Uterus (tissue), 4 donors: ENCODE results near the gene SLC39A1. TPM values are rescaled to one million over a fixed set of nuclear protein-coding genes. Genes with fewer than 3 reads are reported as not detected.
"Not testable (repeated sequence)": the region's sequence is repeated elsewhere in the genome, so short reads cannot be mapped to it uniquely, and the experiment has no call there.

Experiments
- DNase-seq, 2 donors: peaks; one replicate each; pipeline ENCODE4 v3.0.0-alpha.2; 2019 to 2020
- H3K27ac ChIP-seq, 2 donors: fragments of 200-600 bp; sonication (generic); 1 replicate in 1 of 2; 2 replicates in 1 of 2; pipeline ENCODE4 v1.5.1; 2016 to 2018
- H3K27me3 ChIP-seq, 2 donors: fragments of 200-600 bp; sonication (generic); one replicate each; pipeline ENCODE4 v1.5.1; 2018 to 2019; ENCODE audit warnings: control low read depth in 1 of 2
- H3K36me3 ChIP-seq, 2 donors: fragments of 200-600 bp; sonication (generic); one replicate each; pipeline ENCODE4 v1.5.1; 2019; ENCODE audit warnings: control low read depth in 1 of 2
- H3K4me1 ChIP-seq, 2 donors: fragments of 200-600 bp; sonication (generic); one replicate each; pipeline ENCODE4 v1.5.1; 2018 to 2019; ENCODE audit warnings: control low read depth in 1 of 2
- H3K4me3 ChIP-seq, 2 donors: fragments of 200-600 bp; sonication (generic); 1 replicate in 1 of 2; 2 replicates in 1 of 2; pipeline ENCODE4 v1.5.1; 2018 to 2019; ENCODE audit warnings: mild to moderate bottlenecking in 1 of 2
- H3K9me3 ChIP-seq, 2 donors: fragments of 200-600 bp; sonication (generic); one replicate each; pipeline ENCODE4 v1.5.1; 2019; ENCODE audit warnings: control low read depth in 1 of 2
- POLR2A ChIP-seq, 2 donors: fragments of 450-650 bp; IDR thresholded peaks; one replicate each; pipeline ENCODE4 v1.6.1; 2016; ENCODE audit warnings: antibody characterized with exemption in 2 of 2, mild to moderate bottlenecking in 1 of 2, moderate library complexity in 1 of 2
- intact Hi-C: fragments of 100-400 bp; cut with DNase I; formaldehyde crosslinking; loops from one replicate; pipeline ENCODE4 v1.15.1; 2023; ENCODE audit warnings: low total_unique reads
- total RNA-seq, 4 donors: library from RNA; depleted of rRNA in 3 of 4; stranded (reverse); fragments of >200 nt in 3 of 4; gene quantifications; one replicate each; pipeline versions ENCODE4 v1.1.0 to v1.2.4, GENCODE V29; 2014 to 2023
- TF ChIP-seq, protein P1 (sequence below), 4 experiments: fragments of 200-600 bp in 2 of 4; fragments of 450-650 bp in 2 of 4; sonication (generic) in 2 of 4; IDR thresholded peaks; one replicate each; pipeline ENCODE4 v1.5.1; 2016 to 2019; ENCODE audit warnings: antibody characterized with exemption in 4 of 4, mild to moderate bottlenecking in 2 of 4, moderate library complexity in 1 of 4
- donor health status: DM: yes; HTN: yes; CAD: no.

SLC39A1 gene, protein sequence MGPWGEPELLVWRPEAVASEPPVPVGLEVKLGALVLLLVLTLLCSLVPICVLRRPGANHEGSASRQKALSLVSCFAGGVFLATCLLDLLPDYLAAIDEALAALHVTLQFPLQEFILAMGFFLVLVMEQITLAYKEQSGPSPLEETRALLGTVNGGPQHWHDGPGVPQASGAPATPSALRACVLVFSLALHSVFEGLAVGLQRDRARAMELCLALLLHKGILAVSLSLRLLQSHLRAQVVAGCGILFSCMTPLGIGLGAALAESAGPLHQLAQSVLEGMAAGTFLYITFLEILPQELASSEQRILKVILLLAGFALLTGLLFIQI
- 10 to 100 TPM; 66.3 to 96.2 (median 83.6) TPM for total RNA-seq

DNA sequence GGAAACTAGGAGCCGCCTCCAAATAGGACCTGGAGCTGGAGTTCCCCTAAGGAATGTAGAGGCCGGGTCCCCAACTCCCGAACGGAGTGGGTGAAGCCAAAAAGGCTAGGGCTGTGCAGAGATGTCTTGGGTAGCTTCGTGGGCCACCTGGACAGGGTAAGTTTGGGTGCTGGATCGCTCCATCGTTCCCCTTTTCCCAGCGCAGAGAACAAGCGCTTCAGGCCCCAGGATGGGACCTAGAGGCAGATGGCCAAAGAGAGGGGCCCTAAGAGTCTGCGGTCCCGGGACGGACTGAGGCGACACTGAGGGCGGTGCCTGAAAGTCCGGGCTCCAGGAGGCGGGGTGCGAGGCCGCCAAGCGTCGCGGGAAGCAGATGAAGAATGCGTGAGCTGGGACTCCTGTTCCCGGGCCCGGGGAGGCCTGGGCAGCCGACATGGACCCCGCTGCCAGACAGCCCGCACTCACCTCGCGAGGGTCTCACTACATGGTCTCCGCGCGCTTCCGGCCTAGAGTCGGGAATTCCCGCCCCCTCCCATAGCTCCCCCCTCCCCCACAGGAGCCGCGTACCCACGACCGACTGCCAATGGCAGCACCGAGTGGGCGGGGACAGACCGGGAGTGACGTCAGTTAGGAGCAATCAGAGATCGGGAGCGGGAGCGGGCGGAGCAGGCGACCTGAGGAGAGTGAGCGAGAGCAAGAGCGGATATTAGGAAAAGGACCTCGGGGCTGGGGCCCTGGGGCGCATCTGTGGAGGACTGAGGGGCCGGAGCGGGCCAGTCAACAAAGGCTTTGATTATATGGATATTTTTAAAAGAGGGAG, at the start of gene SLC39A1:
SLC39A1 (minus strand) TSS at position 508 of the 820 bp plus-strand sequence. CDS start 822 bp downstream, outside the sequence.
- peak; percentile 99 for DNase-seq
- Histone ChIP-seq H3K4me3 (peak within 1 kb of the TSS; percentile 68 to 86), H3K27ac (peak within 1 kb of the TSS; percentile 95 to 96), H3K4me1 (peaks cover 3 to 15% of the 10 kb centered on the region in 2 donors), H3K9me3 (no peaks in the 10 kb centered on the region), H3K27me3 (no peaks in the 10 kb centered on the region), H3K36me3 (no peaks in the 10 kb centered on the region)
- TF ChIP-seq POLR2A (IDR thresholded peaks at IDR 0.05) = peak; percentile 66 to 83
- TF ChIP-seq, protein P1, sequence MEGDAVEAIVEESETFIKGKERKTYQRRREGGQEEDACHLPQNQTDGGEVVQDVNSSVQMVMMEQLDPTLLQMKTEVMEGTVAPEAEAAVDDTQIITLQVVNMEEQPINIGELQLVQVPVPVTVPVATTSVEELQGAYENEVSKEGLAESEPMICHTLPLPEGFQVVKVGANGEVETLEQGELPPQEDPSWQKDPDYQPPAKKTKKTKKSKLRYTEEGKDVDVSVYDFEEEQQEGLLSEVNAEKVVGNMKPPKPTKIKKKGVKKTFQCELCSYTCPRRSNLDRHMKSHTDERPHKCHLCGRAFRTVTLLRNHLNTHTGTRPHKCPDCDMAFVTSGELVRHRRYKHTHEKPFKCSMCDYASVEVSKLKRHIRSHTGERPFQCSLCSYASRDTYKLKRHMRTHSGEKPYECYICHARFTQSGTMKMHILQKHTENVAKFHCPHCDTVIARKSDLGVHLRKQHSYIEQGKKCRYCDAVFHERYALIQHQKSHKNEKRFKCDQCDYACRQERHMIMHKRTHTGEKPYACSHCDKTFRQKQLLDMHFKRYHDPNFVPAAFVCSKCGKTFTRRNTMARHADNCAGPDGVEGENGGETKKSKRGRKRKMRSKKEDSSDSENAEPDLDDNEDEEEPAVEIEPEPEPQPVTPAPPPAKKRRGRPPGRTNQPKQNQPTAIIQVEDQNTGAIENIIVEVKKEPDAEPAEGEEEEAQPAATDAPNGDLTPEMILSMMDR (IDR thresholded peaks at IDR 0.05) = no peak
- intact Hi-C loops = no loop called here

DNA sequence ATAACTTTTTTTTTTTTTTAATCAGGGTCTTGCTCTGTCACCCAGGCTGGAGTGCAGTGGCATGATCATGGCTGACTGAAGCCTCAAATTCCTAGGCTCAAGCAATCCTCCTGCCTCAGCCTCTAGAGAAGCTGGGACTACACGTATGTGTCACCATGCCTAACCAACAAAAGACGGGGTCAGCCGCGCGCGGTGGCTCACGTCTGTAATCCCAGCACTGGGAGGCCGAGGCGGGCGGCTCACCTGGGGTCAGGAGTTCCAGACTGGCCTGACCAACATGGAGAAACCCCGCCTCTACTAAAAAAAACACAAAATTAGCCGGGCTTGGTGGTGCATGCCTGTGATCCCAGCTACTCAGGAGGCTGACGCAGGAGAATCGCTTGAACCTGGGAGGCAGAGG, 49.2 kb upstream of the SLC39A1 start:
- H3K4me1 ChIP-seq, H3K9me3 ChIP-seq, H3K27ac ChIP-seq, H3K4me3 ChIP-seq, H3K36me3 ChIP-seq, H3K27me3 ChIP-seq, DNase-seq, intact Hi-C loops: not testable (repeated sequence)

DNA sequence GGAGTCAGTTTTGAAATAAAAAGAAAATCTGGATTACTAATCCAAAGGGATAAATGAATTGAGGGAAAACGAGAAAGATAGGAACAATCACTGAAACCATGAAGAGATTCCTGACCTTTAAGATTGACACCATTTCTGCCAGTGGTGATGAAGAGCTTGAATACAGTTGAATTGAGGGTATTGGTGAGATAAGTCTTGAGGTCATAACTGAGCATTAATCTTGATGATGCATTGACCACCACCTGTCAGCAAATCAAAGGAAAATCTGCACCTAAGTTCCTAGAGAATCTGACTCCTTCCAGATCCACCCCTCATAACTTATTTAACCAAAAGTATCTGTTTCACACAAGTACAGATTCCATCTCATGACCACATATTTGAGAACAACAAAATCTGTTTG, 48.8 kb upstream of the SLC39A1 start:
- TF ChIP-seq, protein P1 (IDR thresholded peaks at IDR 0.05) = no peak
- TF ChIP-seq POLR2A (IDR thresholded peaks at IDR 0.05) = no peak
- Histone ChIP-seq H3K36me3 (no peaks in the 10 kb centered on the region), H3K9me3 (no peaks in the 10 kb centered on the region), H3K27me3 (no peaks in the 10 kb centered on the region), H3K4me1 (no peaks in the 10 kb centered on the region), H3K27ac (no peak overlapping the region), H3K4me3 (no peak overlapping the region)
- no peak for DNase-seq
- intact Hi-C loops = no loop called here

DNA sequence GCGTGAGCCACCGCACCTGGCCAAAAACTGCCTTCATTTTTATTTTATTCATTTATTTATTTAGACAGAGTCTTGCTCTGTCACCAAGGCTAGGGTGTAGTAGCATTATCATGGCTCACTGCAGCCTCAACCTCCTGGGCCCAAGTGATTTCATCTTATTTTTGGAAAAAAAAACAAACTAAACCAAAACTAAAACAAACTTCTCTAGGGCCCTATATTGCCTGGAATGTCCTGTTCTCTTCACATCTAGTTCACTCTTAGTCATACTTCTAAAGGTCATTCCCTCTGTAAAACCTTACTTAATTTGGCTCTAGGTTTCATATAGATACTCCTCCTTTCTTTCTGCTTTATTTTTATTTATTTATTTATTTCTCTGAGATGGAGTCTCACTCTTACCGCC, 42.8 kb upstream of the SLC39A1 start:
- DNase-seq = no peak
- no peaks in the 10 kb centered on the region for H3K36me3 ChIP-seq
- H3K4me1 ChIP-seq = no peaks in the 10 kb centered on the region
- no peaks in the 10 kb centered on the region for H3K9me3 ChIP-seq
- H3K27me3 ChIP-seq = no peaks in the 10 kb centered on the region
- no peak overlapping the region for H3K4me3 ChIP-seq
- intact Hi-C loops = no loop called here
- no peak for TF ChIP-seq POLR2A (IDR thresholded peaks at IDR 0.05)
- TF ChIP-seq, protein P1 (IDR thresholded peaks at IDR 0.05) = no peak
- no peak overlapping the region for H3K27ac ChIP-seq

DNA sequence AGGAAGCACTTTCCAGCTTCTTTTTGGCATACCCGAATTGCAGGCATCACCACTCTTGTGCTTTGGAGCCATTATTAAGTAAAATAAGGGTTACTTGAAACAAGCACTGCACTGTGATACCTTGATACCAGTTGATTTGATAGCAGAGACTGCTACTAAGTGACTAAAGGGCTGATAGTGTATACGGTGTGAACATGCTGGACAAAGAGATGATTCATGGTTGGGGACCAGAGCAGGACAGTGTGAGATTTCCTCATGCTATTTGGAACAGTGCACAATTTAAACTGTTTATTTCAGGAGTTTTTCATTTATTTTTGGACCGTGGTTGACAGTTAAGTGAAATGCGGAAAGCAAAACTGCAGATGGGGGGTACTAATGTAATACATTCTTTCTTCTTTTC, 37.1 kb upstream of the SLC39A1 start:
- H3K9me3 ChIP-seq = no peaks in the 10 kb centered on the region
- intact Hi-C loops = no loop called here
- H3K4me1 ChIP-seq = no peaks in the 10 kb centered on the region
- H3K27ac ChIP-seq = no peak overlapping the region
- H3K36me3 ChIP-seq = no peaks in the 10 kb centered on the region
- no peak for DNase-seq
- no peak for TF ChIP-seq POLR2A (IDR thresholded peaks at IDR 0.05)
- TF ChIP-seq, protein P1 (IDR thresholded peaks at IDR 0.05) = no peak
- H3K4me3 ChIP-seq = no peak overlapping the region
- no peaks in the 10 kb centered on the region for H3K27me3 ChIP-seq

DNA sequence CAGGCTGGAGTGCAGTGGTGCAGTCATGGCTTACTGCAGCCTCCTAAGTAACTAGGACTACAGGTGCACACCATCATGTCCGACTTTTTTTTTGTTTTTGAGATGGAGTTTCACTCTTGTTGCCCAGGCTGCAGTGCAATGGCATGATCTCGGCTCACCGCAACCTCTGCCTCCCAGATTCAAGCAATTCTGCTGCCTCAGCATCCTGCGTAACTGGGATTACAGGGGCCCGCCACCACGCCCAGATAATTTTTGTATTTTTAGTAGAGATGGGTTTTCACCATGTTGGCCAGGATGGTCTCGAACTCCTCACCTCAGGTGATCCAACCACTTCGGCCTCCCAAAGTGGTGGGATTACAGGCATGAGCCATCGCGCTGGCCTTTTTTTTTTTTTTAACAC, 33.5 kb upstream of the SLC39A1 start:
- H3K4me1 ChIP-seq = peaks cover 0 to 10% of the 10 kb centered on the region in 2 donors
- DNase-seq, H3K36me3 ChIP-seq, H3K4me3 ChIP-seq, H3K27ac ChIP-seq, H3K27me3 ChIP-seq, intact Hi-C loops, H3K9me3 ChIP-seq: not testable (repeated sequence)
